ENCODE results near the gene ADGRV1.

Gene ADGRV1

GRCh38 chr5:91186101-91186500 lies 627.5 kb downstream of the ADGRV1 start:
- Histone ChIP-seq H3K9me3 (ENCODE audit: severe bottlenecking) (no peaks in the 10 kb centered on the region), H3K4me1 (ENCODE audit: insufficient read depth, poor library complexity, severe bottlenecking) (no peaks in the 10 kb centered on the region), H3K36me3 (ENCODE audit: low read depth) (no peaks in the 10 kb centered on the region), H3K4me3 (ENCODE audit: severe bottlenecking) (no peak overlapping the region), H3K27me3 (ENCODE audit: insufficient read depth, poor library complexity, severe bottlenecking) (no peaks in the 10 kb centered on the region), H3K27ac (ENCODE audit: poor library complexity, severe bottlenecking) (no peak overlapping the region)
- DNase-seq (ENCODE audit: low spot score) = no peak
- TF ChIP-seq, protein P1, sequence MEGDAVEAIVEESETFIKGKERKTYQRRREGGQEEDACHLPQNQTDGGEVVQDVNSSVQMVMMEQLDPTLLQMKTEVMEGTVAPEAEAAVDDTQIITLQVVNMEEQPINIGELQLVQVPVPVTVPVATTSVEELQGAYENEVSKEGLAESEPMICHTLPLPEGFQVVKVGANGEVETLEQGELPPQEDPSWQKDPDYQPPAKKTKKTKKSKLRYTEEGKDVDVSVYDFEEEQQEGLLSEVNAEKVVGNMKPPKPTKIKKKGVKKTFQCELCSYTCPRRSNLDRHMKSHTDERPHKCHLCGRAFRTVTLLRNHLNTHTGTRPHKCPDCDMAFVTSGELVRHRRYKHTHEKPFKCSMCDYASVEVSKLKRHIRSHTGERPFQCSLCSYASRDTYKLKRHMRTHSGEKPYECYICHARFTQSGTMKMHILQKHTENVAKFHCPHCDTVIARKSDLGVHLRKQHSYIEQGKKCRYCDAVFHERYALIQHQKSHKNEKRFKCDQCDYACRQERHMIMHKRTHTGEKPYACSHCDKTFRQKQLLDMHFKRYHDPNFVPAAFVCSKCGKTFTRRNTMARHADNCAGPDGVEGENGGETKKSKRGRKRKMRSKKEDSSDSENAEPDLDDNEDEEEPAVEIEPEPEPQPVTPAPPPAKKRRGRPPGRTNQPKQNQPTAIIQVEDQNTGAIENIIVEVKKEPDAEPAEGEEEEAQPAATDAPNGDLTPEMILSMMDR (IDR thresholded peaks at IDR 0.05; ENCODE audit: poor library complexity, severe bottlenecking) = no peak
- ATAC-seq (ENCODE audit: low read depth) = no peak

- no peak overlapping the region for H3K4me3 ChIP-seq (ENCODE audit: severe bottlenecking)
- no peak for DNase-seq (ENCODE audit: low spot score)
- ATAC-seq (ENCODE audit: low read depth) = peak; percentile 38; the same call in 2 of the 3 replicates
- no peak overlapping the region for H3K27ac ChIP-seq (ENCODE audit: poor library complexity, severe bottlenecking)
- TF ChIP-seq, protein P1 (IDR thresholded peaks at IDR 0.05; ENCODE audit: poor library complexity, severe bottlenecking) = no peak
- no peaks in the 10 kb centered on the region for H3K4me1 ChIP-seq (ENCODE audit: insufficient read depth, poor library complexity, severe bottlenecking)
- no peaks in the 10 kb centered on the region for H3K9me3 ChIP-seq (ENCODE audit: severe bottlenecking)
- H3K36me3 ChIP-seq (ENCODE audit: low read depth) = no peaks in the 10 kb centered on the region
- H3K27me3 ChIP-seq (ENCODE audit: insufficient read depth, poor library complexity, severe bottlenecking) = no peaks in the 10 kb centered on the region
Observed at GRCh38 chr5:91187032-91187431, 628.4 kb downstream of the ADGRV1 start.

DNA sequence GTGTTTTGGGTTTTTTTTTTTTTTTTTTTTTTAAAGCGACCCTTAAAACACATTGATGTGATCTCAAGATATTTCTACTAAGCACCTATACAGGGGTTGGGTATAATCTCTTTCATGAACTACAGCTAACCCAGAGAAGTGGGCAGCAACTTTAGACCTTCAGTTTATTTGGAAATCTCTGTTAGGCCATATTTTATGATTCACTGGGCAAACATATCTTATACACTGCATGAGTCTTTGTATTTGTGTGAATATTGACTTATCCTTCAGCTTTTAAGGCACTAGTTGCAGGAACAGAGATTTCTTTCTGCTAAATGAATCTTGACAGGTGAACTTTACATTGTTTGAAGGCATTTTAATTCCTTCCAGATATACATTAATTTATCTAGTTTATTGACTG lies 630.2 kb downstream of the ADGRV1 start:
- no peaks in the 10 kb centered on the region for H3K36me3 ChIP-seq (ENCODE audit: low read depth)
- TF ChIP-seq, protein P1 (IDR thresholded peaks at IDR 0.05; ENCODE audit: poor library complexity, severe bottlenecking) = no peak
- no peaks in the 10 kb centered on the region for H3K9me3 ChIP-seq (ENCODE audit: severe bottlenecking)
- DNase-seq (ENCODE audit: low spot score) = no peak
- no peak overlapping the region for H3K27ac ChIP-seq (ENCODE audit: poor library complexity, severe bottlenecking)
- ATAC-seq (ENCODE audit: low read depth) = no peak
- no peak overlapping the region for H3K4me3 ChIP-seq (ENCODE audit: severe bottlenecking)
- H3K4me1 ChIP-seq (ENCODE audit: insufficient read depth, poor library complexity, severe bottlenecking) = no peaks in the 10 kb centered on the region
- H3K27me3 ChIP-seq (ENCODE audit: insufficient read depth, poor library complexity, severe bottlenecking) = no peaks in the 10 kb centered on the region

- Histone ChIP-seq H3K27ac (ENCODE audit: poor library complexity, severe bottlenecking) (no peak overlapping the region), H3K9me3 (ENCODE audit: severe bottlenecking) (no peaks in the 10 kb centered on the region), H3K4me3 (ENCODE audit: severe bottlenecking) (no peak overlapping the region), H3K4me1 (ENCODE audit: insufficient read depth, poor library complexity, severe bottlenecking) (no peaks in the 10 kb centered on the region), H3K36me3 (ENCODE audit: low read depth) (no peaks in the 10 kb centered on the region), H3K27me3 (ENCODE audit: insufficient read depth, poor library complexity, severe bottlenecking) (no peaks in the 10 kb centered on the region)
- ATAC-seq (ENCODE audit: low read depth) = no peak; the same call in 2 of the 3 replicates
- TF ChIP-seq, protein P1 (IDR thresholded peaks at IDR 0.05; ENCODE audit: poor library complexity, severe bottlenecking) = no peak
- DNase-seq (ENCODE audit: low spot score) = no peak
Observed at GRCh38 chr5:91189480-91190313, 631.1 kb downstream of the ADGRV1 start.

DNA sequence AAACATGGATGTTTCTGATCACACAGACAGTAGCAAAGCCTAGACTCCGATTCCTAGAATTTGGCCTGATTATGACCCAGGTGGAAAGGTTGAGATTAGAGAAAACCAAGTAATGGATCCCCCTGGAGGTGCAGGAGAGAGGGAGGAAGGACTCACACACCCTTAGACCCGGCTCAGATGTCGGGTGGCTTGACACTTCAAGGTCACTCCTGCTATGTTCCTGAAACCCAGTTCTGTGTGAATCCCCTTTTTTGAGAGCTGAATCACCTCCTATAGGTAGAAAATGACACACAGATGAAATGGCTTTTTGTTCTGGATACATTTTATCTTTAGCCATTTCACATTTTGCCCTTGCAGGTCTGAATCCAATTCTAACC lies 631.7 kb downstream of the ADGRV1 start:
- ATAC-seq (ENCODE audit: low read depth) = no peak
- no peak overlapping the region for H3K27ac ChIP-seq (ENCODE audit: poor library complexity, severe bottlenecking)
- H3K4me3 ChIP-seq (ENCODE audit: severe bottlenecking) = no peak overlapping the region
- H3K4me1 ChIP-seq (ENCODE audit: insufficient read depth, poor library complexity, severe bottlenecking) = no peaks in the 10 kb centered on the region
- DNase-seq (ENCODE audit: low spot score) = no peak
- no peaks in the 10 kb centered on the region for H3K27me3 ChIP-seq (ENCODE audit: insufficient read depth, poor library complexity, severe bottlenecking)
- TF ChIP-seq, protein P1 (IDR thresholded peaks at IDR 0.05; ENCODE audit: poor library complexity, severe bottlenecking) = no peak
- H3K36me3 ChIP-seq (ENCODE audit: low read depth) = no peaks in the 10 kb centered on the region
- no peaks in the 10 kb centered on the region for H3K9me3 ChIP-seq (ENCODE audit: severe bottlenecking)
